Activated T-helper 1 cell treated with anti-CD3 and anti-CD28 coated beads, Interleukin-12 subunit alpha, Interleukin-12 subunit beta, Interleukin-2, Interleukin-4 antibody, amounts not matched to agents 30 ng/mL and 10 ng/mL and 1 ng/mL, durations not matched to agents 14 hours and 24 hours and 36 hours (primary cell): Measurements from ENCODE around the gene FYCO1. TPM values are rescaled to one million over a fixed set of nuclear protein-coding genes. Genes with fewer than 3 reads are reported as not detected.

Source experiments
- DNase-seq: peaks from one replicate; pipeline ENCODE4 v3.0.0; 2021; ENCODE audit warnings: low spot score
- H3K27ac Mint-ChIP-seq: one replicate; pipeline ENCODE4 v1.8.0; 2021; ENCODE audit warnings: mild to moderate bottlenecking, mixed read lengths
- H3K27me3 Mint-ChIP-seq: one replicate; pipeline ENCODE4 v1.8.0; 2022; ENCODE audit warnings: mild to moderate bottlenecking, moderate library complexity, mixed read lengths; ENCODE audit not compliant: insufficient read depth
- H3K36me3 Mint-ChIP-seq: one replicate; pipeline ENCODE4 v1.8.0; 2021; ENCODE audit warnings: low read depth, mixed read lengths
- H3K4me1 Mint-ChIP-seq: one replicate; pipeline ENCODE4 v1.8.0; 2021; ENCODE audit warnings: low read depth, mixed read lengths
- H3K4me3 Mint-ChIP-seq: one replicate; pipeline ENCODE4 v1.8.0; 2021; ENCODE audit warnings: mild to moderate bottlenecking, moderate library complexity, mixed read lengths
- H3K9me3 Mint-ChIP-seq: one replicate; pipeline ENCODE4 v1.8.0; 2021; ENCODE audit warnings: mixed read lengths
- intact Hi-C: fragments of 100-400 bp; cut with micrococcal nuclease; formaldehyde crosslinking; loops from one replicate; pipeline ENCODE4 v1.15.1; 2024
- total RNA-seq: library from RNA; stranded (reverse); gene quantifications from 2 replicates; pipeline ENCODE4 v1.2.3, GENCODE V29; 2022

Gene FYCO1
- total RNA-seq, 1 donor from 2014 or later, result 16.3 TPM

DNA sequence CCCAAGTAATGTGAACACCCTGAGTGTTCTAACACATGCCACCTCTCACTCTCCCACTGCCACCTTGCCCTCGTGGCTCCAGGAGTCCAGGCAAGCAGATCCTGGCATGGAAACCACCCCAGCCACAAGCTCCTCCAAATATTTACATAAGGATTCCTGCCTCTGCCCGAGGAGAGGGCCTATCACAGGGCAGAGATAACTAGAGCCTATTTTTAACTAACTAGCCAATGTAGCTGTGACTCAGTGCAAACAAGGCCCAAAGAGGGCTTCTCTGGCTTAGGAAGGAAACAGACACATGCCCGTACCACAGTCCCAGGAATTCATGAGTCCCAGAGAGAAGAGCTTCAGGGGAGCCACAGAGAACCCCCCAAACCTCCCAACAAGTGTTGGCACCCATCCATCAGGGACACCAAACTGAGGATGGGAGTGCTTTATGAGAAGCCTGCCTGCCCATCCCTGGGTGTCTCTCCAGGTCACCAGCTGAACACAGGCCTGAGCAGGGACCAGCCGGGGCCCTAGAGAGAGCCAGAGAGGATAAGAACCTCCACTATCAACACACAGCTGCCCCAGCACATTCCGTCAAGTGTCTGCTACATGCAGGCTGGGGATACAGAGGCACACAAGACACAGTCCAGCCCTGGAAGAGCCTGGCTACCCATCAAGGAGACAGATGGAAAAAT lies 9.2 kb downstream of the FYCO1 start:
- no peak for DNase-seq
- peaks cover 84% of the 10 kb centered on the region for H3K4me1 Mint-ChIP-seq
- no peak overlapping the region for H3K4me3 Mint-ChIP-seq
- H3K9me3 Mint-ChIP-seq, result no peaks in the 10 kb centered on the region
- H3K27ac Mint-ChIP-seq, result peak overlapping the region; percentile 3
- H3K36me3 Mint-ChIP-seq, result peaks cover 63% of the 10 kb centered on the region
- H3K27me3 Mint-ChIP-seq, result no peaks in the 10 kb centered on the region
- intact Hi-C loops, result no loop called here

- Mint-ChIP-seq H3K36me3 (peaks cover 64% of the 10 kb centered on the region), H3K4me3 (no peak overlapping the region), H3K27me3 (no peaks in the 10 kb centered on the region), H3K27ac (no peak overlapping the region), H3K4me1 (peaks cover 87% of the 10 kb centered on the region), H3K9me3 (no peaks in the 10 kb centered on the region)
- no peak for DNase-seq
- intact Hi-C loops, result no loop called here
Measured at GRCh38 chr3:45985532-45986302, 9.9 kb downstream of the FYCO1 start.

DNA sequence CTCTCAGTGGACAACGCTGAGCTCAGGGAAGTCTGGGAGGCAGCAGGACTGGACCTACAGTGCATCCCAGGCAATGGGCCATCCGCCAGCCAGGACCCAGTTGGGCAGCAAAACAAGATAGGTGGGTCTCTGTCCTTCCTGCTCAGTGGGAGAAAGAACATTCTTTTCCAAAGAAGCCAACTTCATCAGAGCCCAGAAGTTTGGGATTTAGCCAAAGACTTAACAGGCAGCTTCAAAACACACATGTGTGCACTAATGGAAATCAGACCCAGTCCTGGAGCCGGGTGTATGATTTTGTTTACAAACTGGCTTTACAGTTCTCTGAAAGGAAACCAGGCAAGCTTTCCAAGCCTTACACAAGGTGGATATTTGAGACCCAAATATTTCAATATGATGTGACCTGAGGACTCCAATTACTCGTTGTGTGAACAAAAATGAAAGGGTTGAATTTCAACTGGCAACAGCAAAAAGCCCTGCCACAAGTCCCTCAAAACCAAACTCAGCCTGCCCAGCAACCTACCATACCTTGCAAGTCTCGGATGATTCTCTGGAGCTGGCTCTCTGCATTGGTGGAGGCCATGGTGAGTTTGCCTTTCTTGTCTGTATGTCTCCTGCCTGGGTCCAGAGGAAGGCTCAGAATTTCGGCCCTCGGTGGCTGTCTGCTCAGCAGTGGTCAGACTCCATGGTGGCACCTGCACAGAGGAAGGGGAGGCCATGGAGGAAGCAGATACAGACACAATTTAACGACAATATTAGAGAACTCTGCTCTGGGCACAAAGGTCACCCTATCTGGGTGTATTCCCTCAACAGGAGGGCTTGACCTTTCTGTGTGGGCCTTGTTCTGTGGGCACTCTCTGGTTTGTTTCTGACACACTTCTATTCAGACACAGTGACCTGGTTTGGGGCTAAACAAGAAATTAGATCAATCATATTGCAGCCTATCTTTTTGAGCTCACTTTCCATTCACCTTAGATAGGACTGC lies 11.0 kb downstream of the FYCO1 start:
- Mint-ChIP-seq H3K9me3 (no peaks in the 10 kb centered on the region), H3K4me1 (peaks cover 87% of the 10 kb centered on the region), H3K27ac (peak overlapping the region; percentile 45), H3K27me3 (no peaks in the 10 kb centered on the region), H3K36me3 (peaks cover 57% of the 10 kb centered on the region), H3K4me3 (no peak overlapping the region)
- intact Hi-C loops, result no loop called here
- DNase-seq, result no peak

DNA sequence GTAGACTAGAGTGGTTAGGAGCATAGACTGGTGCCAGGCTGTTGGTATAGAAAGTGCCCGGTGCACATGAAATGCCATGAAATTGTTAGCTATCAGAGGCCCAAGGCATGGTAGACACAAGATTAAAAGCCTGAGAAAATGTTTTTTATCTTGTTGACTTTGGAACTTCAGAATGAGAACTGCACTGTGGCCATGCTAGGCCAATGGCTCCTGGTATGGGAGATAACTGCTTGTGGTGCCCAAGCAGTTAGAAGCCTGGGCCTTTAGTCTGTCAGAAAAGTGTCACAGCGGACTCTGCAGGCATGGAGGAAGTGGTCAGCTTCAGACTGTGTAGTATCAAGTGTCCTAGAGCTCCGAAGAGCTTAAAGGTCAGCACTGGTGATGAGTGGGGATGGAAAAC lies 11.9 kb downstream of the FYCO1 start:
- DNase-seq, result no peak
- Mint-ChIP-seq H3K9me3 (no peaks in the 10 kb centered on the region), H3K4me3 (no peak overlapping the region), H3K27me3 (no peaks in the 10 kb centered on the region), H3K4me1 (peaks cover 87% of the 10 kb centered on the region), H3K27ac (no peak overlapping the region), H3K36me3 (peaks cover 58% of the 10 kb centered on the region)
- intact Hi-C loops, result no loop called here

DNA sequence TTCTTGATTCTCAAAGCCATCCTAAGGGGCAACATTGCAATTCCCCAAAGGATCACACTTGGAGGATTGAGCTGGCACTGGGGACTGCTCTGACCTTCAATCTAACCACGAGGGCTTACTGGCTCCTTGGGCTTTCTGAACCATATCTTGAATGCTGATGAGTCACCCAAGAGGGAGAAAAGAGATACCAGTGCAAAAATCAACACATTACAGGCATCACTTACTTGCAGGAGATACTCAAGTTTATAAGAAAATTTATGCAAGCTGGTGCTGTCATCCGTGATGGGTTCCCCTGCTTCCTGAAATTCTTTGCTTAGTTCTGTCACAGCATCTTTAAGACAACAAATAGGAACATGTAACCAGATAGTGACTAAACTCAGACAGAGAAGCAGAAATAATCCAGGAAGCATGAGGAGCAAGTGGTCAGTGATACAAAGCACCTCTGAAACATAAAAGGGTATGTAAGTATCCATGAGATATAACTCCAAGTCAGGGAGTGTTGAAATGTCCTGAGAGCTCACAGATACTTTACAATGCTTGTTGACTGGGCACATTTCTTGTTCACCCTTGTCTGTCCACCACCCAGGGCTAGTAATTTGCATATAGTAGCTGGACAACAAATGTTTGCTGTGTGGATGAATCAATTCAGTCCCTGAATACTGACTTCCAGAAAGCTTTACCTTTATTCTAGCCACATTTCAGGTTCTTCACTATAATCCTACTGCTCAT lies 14.1 kb downstream of the FYCO1 start:
- Mint-ChIP-seq H3K9me3 (peaks cover 3% of the 10 kb centered on the region), H3K36me3 (peaks cover 58% of the 10 kb centered on the region), H3K27me3 (no peaks in the 10 kb centered on the region), H3K4me1 (peaks cover 89% of the 10 kb centered on the region), H3K27ac (peak overlapping the region; percentile 92), H3K4me3 (peak overlapping the region; percentile 69)
- no peak for DNase-seq
- intact Hi-C loops, result loop anchor here (1.0 kb wide), 2 partner anchors 12 to 65 kb away; no protein-coding TSS in a partner anchor

GRCh38 chr3:45980819-45981218 lies 14.8 kb downstream of the FYCO1 start:
- Mint-ChIP-seq H3K4me3 (peak overlapping the region; percentile 69), H3K27ac (peak overlapping the region; percentile 92), H3K4me1 (peaks cover 89% of the 10 kb centered on the region), H3K27me3 (no peaks in the 10 kb centered on the region), H3K9me3 (peaks cover 3% of the 10 kb centered on the region), H3K36me3 (peaks cover 61% of the 10 kb centered on the region)
- intact Hi-C loops, result loop anchor here (1.0 kb wide), 5 partner anchors 9 to 65 kb away; partner anchors contain the start of gene CXCR6
- no peak for DNase-seq

DNA sequence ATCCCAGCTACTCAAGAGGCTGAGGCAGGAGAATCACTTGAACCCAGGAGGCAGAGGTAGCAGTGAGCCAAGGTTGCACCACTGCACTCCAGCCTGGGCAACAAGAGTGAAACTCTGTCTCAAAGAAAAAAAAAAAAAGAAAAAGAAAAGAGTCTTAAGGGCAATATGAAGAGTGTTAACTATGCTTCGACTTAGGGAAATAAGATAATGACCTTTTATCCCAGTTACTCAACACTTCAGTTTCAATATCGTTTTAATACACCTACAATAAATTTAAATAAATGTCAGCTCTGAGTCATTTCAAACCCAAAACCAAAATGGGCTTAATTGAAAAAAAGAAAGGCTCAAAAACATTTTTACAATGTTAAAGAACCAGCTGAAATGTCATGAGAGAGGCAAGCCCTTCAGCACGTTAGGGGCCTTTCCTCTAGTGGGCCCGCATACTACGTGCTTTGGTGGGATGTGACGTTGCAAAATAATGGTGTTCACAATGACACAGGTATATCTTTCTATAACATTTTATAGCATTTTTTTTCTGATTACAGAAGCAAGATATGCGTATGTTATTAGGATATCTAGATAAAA lies 15.3 kb downstream of the FYCO1 start:
- Mint-ChIP-seq H3K27ac (peak overlapping the region; percentile 92), H3K27me3 (no peaks in the 10 kb centered on the region), H3K36me3 (peaks cover 62% of the 10 kb centered on the region), H3K4me3 (peak overlapping the region; percentile 37), H3K4me1 (peaks cover 89% of the 10 kb centered on the region), H3K9me3 (peaks cover 3% of the 10 kb centered on the region)
- no peak for DNase-seq
- intact Hi-C loops, result loop anchor here (1.0 kb wide), 3 partner anchors 8 to 37 kb away; partner anchors contain the start of gene CXCR6

DNA sequence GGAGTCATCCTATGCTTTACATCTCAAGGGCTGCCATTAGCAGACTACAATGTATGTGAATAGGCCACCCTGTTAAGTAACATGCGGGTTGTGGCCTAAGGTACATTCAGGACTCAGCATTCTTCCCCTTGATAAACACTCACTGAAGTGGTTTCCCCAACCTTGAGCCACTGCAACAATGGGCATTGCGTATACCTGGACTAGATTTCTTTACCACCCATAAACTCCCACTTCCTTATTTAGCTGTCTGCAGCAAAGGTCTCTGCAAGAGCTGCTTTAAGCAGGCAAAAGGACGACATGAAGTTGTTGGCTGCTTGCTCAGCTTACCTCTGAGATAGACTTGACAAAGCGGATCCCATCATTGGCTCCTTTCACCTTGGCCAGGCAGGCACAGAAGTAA lies 16.2 kb downstream of the FYCO1 start:
- intact Hi-C loops, result loop anchor here (5.0 kb wide), 1 partner anchor 313 kb away; no protein-coding TSS in a partner anchor
- no peaks in the 10 kb centered on the region for H3K27me3 Mint-ChIP-seq
- peak overlapping the region; percentile 92 for H3K27ac Mint-ChIP-seq
- DNase-seq, result no peak
- peaks cover 3% of the 10 kb centered on the region for H3K9me3 Mint-ChIP-seq
- H3K4me1 Mint-ChIP-seq, result peaks cover 90% of the 10 kb centered on the region
- H3K4me3 Mint-ChIP-seq, result peak overlapping the region; percentile 37
- H3K36me3 Mint-ChIP-seq, result peaks cover 65% of the 10 kb centered on the region

DNA sequence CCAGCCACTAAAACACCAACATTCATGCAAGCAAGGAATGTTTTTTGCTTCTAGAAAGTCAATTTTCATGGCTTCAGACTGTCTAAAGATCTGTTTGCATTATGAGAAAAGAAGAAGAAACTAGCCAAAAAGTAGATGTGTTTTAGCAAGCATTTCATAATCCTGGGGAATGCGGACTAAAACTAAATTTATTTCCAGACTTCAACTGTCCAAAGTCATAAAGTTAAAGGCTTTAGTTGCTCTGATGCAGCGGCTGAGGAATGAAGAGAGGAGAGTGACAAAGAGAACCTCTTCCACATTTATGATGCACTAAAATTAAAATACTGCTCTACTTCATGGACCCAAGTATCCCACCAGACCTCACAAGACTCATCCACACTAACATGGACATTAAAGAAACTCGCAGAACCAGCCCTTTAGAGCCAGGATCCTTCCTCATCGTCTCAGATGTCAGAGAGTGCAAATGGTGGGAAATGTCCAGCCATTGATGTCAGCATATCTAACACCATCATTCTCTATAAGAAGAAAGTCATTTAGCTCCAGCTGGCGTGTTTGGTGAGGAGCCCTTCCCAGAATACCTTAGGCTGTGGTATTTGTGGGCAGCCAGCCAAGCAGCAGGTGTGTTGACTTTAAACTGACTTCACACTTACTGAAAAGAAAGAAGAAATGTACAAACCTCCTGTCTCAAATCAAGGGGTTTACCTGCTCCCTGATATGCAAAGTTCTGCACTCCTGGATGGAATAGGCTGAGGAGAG lies 17.4 kb downstream of the FYCO1 start:
- peak; percentile 72 for DNase-seq
- peak overlapping the region; percentile 98 for H3K27ac Mint-ChIP-seq
- peaks cover 89% of the 10 kb centered on the region for H3K4me1 Mint-ChIP-seq
- H3K27me3 Mint-ChIP-seq, result no peaks in the 10 kb centered on the region
- peaks cover 3% of the 10 kb centered on the region for H3K9me3 Mint-ChIP-seq
- intact Hi-C loops, result loop anchor here (1.0 to 5.0 kb wide), 3 partner anchors 41 to 314 kb away; no protein-coding TSS in a partner anchor
- peak overlapping the region; percentile 86 for H3K4me3 Mint-ChIP-seq
- H3K36me3 Mint-ChIP-seq, result peaks cover 60% of the 10 kb centered on the region

DNA sequence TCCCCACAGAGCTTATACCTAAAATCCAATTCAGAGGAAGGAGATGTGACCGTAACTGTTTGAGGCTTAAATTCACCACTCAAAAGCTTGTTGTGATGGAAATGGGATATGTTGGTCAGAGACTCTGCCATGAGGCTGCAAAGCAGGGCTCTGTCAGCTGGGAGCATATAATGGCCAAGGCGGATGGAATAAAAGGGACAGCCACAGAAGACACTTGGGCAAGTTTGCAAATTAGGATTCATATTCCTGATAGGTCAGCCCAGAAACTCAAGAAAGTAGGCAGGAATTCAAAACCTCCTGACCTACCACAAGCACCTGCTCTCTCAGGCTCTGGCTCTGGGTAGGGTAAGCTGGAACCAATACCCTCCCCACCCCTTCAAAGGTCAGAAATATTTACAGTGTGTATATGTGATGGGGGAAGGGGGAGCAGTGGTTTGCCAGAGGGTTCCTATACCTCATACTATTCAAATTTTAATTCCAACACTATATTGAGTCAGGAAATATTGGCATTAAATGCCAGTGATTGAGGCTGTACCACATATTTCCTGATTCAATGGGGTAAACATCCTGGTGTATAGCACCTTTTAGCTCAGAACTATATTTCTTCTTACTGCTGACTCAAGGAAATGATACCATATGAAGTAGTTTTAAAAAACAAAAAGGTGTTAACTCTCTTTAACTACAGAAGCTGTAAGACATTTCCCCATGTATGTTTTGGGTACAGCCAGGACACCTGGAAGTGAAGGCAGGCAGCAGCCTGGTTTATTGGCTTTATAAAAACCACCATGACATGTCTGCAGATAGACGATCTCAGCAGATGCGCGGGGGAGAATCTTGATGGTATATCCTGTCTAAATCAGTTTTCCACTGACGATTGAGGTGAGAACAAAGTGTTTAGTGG lies 19.2 kb downstream of the FYCO1 start:
- peaks cover 98% of the 10 kb centered on the region for H3K4me1 Mint-ChIP-seq
- peaks cover 3% of the 10 kb centered on the region for H3K9me3 Mint-ChIP-seq
- peak overlapping the region; percentile 90 for H3K27ac Mint-ChIP-seq
- H3K4me3 Mint-ChIP-seq, result peak overlapping the region; percentile 41
- intact Hi-C loops, result loop anchor here (1.0 to 5.0 kb wide), 2 partner anchors 12 to 316 kb away; no protein-coding TSS in a partner anchor
- no peaks in the 10 kb centered on the region for H3K27me3 Mint-ChIP-seq
- peaks cover 66% of the 10 kb centered on the region for H3K36me3 Mint-ChIP-seq
- DNase-seq, result peak; percentile 37
